ENCODE measurements around the gene ESM1. TPM values are rescaled to one million over a fixed set of nuclear protein-coding genes. Genes with fewer than 3 reads are reported as not detected.

ESM1 gene
- total RNA-seq, 1 donor from 2014 or later: 0.29 TPM

DNA sequence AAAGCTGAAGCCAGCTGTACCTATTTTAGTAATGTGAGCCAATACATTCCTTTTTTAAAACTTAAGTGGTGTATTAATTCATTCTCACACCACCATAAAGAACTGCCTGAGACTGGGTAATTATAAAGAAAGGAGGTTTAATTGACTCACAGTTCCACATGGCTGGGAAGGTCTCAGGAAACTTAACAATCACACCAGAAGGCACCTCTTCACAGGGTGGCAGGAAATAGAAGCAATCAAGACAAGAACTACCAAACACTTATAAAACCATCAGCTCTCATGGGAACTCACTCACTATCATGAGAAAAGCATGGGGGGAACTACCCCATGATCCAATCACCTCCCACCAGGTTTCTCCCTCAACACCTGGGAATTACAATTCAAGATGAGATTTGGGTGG, 21.0 kb downstream of the ESM1 start:
- Mint-ChIP-seq H3K4me3 (no peak overlapping the region), H3K36me3 (no peaks in the 10 kb centered on the region), H3K27ac (no peak overlapping the region), H3K9me3 (no peaks in the 10 kb centered on the region), H3K27me3 (no peaks in the 10 kb centered on the region), H3K4me1 (ENCODE audit: unreplicated experiment) (no peaks in the 10 kb centered on the region)
- TF ChIP-seq, protein P1, sequence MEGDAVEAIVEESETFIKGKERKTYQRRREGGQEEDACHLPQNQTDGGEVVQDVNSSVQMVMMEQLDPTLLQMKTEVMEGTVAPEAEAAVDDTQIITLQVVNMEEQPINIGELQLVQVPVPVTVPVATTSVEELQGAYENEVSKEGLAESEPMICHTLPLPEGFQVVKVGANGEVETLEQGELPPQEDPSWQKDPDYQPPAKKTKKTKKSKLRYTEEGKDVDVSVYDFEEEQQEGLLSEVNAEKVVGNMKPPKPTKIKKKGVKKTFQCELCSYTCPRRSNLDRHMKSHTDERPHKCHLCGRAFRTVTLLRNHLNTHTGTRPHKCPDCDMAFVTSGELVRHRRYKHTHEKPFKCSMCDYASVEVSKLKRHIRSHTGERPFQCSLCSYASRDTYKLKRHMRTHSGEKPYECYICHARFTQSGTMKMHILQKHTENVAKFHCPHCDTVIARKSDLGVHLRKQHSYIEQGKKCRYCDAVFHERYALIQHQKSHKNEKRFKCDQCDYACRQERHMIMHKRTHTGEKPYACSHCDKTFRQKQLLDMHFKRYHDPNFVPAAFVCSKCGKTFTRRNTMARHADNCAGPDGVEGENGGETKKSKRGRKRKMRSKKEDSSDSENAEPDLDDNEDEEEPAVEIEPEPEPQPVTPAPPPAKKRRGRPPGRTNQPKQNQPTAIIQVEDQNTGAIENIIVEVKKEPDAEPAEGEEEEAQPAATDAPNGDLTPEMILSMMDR (conservative IDR thresholded peaks at IDR 0.05): no peak
- no peak for DNase-seq (ENCODE audit: extremely low spot score, unreplicated experiment)

DNA sequence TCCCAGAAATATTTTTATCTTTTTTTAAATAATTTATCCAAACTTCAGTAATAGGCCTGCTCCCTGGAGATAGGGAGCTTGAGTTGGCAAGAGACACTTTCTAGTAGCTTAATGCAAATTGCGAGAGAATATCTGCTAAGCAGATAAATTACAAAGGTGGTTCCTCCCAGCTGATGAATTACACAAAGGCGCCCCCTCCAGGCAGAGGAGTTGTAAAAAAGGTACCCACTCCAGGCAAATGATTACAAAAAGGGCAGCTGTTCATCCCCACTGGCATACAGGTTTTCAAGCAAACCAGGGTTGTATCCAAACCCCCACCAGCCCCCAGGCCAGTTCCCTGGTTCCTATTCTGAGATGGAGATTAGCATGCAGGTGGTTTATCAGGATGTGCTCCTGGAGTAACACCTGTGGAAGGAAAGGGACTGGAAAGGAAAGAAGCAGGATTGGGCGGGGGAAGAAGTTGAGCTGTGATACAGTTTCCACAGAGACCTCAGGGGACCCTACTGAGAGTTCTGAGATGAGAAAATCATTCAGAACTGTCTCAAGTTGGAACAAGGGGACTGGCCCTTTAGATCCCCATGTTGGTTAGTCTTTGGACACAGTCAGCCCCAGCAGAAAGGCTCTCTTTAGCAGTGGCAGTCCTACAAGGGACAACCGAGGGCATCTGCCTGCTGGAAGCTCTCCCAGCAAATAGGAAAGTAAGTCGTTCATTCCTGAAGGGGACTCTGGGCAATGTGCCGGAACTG, 25.5 kb downstream of the ESM1 start:
- no peak for DNase-seq (ENCODE audit: extremely low spot score, unreplicated experiment)
- H3K9me3 Mint-ChIP-seq: no peaks in the 10 kb centered on the region
- H3K36me3 Mint-ChIP-seq: no peaks in the 10 kb centered on the region
- TF ChIP-seq, protein P1 (conservative IDR thresholded peaks at IDR 0.05): peak; percentile 34
- H3K4me3 Mint-ChIP-seq: no peak overlapping the region
- H3K4me1 Mint-ChIP-seq (ENCODE audit: unreplicated experiment): no peaks in the 10 kb centered on the region
- peaks cover 9% of the 10 kb centered on the region for H3K27me3 Mint-ChIP-seq
- H3K27ac Mint-ChIP-seq: no peak overlapping the region

DNA sequence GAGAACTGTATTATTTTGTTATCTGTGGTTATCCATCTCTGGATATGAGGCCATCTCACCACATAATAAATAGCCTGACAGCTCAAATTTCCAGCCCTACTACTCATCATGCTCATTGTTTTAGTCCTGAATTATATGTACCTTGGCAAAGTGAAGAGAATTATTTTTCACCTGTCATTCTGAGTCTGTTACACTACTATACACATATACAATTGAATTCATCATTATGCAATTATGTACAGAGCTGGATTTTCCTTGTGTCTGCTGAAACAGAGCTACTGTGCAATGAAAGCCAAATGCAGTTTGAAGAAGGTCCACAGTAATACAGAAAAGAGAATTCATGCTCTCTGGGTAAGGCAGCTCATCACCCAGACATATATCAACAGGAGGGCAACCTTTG, 28.5 kb downstream of the ESM1 start:
- H3K9me3 Mint-ChIP-seq: no peaks in the 10 kb centered on the region
- DNase-seq (ENCODE audit: extremely low spot score, unreplicated experiment): no peak
- H3K4me3 Mint-ChIP-seq: no peak overlapping the region
- H3K4me1 Mint-ChIP-seq (ENCODE audit: unreplicated experiment): no peaks in the 10 kb centered on the region
- no peak overlapping the region for H3K27ac Mint-ChIP-seq
- H3K27me3 Mint-ChIP-seq: peaks cover 9% of the 10 kb centered on the region
- TF ChIP-seq, protein P1 (conservative IDR thresholded peaks at IDR 0.05): no peak
- no peaks in the 10 kb centered on the region for H3K36me3 Mint-ChIP-seq

DNA sequence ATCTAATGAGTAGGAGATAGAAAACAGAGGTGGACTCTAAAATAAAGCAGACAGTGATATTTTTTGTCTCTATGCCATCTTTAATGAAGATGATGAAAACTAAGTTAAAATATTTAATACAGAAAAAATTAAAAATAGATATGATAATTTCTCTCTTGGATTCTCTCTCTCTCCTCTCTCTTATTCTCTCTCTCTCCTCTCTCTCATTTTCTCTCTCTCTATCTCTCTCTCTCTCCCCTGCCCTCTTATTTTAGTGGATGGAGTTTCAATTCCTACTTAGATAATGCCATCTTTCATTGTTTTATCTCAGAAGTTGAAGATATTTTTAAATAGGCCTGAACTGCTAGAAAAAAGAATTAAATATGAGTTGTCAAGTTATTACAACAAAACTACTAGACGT, 38.2 kb downstream of the ESM1 start:
- Mint-ChIP-seq H3K36me3 (no peaks in the 10 kb centered on the region), H3K4me3 (no peak overlapping the region), H3K27ac (no peak overlapping the region), H3K4me1 (ENCODE audit: unreplicated experiment) (no peaks in the 10 kb centered on the region), H3K9me3 (no peaks in the 10 kb centered on the region), H3K27me3 (peaks cover 7% of the 10 kb centered on the region)
- TF ChIP-seq, protein P1 (conservative IDR thresholded peaks at IDR 0.05): no peak
- DNase-seq (ENCODE audit: extremely low spot score, unreplicated experiment): no peak

DNA sequence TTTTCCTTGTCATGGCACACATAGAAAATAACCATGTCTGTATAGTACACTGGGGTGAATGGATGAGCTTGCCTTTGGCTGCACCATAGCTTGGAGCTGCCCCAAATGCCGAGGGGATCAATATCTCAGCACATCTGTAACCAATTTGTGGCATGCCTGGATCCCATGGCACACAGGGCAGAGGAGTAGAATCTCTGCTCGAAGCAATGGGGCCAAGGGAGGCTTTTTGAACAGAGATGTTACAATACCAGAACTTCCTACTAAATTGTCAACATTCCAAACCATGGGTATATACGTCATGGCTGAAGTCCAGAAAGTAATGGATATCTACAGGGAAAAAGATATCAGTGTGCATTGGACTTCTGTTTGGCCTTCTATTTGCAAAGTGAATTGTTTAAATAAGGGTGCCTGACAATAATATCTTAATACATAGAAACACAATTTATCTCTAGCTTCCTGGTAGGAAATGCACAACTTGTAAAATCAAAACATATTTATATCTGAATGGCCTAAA, 39.0 kb downstream of the ESM1 start:
- Mint-ChIP-seq H3K4me1 (ENCODE audit: unreplicated experiment) (no peaks in the 10 kb centered on the region), H3K27me3 (peaks cover 7% of the 10 kb centered on the region), H3K4me3 (no peak overlapping the region), H3K36me3 (no peaks in the 10 kb centered on the region), H3K27ac (no peak overlapping the region), H3K9me3 (no peaks in the 10 kb centered on the region)
- TF ChIP-seq, protein P1 (conservative IDR thresholded peaks at IDR 0.05): no peak
- no peak for DNase-seq (ENCODE audit: extremely low spot score, unreplicated experiment)

All from type B pancreatic cell (in vitro differentiated cells).